GM11168 (cell line): ENCODE measurements around the gene SGCA.

Experiments used
- in situ Hi-C: fragments of 300-500 bp; cut with MboI; formaldehyde crosslinking; loops from one replicate; pipeline ENCODE4 v1.12.0; 2022; ENCODE audit warnings: low sequenced_read_pairs; ENCODE audit not compliant: unreplicated experiment

The SGCA gene

DNA sequence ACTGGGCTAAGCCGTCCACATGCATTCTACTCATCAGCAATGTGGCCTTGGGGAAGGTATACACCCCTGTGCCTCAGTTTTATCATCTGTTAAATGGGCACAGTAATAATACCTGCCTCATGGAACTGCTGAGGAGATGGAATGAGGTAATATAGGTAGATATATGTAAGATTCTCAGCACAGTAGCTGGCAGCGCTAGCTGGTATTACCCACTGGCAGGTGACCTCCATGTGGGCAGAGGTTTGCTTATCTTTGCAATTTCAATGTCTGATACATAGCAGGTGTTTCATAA lies 1.2 kb upstream of the SGCA start:
- in situ Hi-C loops: no loop called here

DNA sequence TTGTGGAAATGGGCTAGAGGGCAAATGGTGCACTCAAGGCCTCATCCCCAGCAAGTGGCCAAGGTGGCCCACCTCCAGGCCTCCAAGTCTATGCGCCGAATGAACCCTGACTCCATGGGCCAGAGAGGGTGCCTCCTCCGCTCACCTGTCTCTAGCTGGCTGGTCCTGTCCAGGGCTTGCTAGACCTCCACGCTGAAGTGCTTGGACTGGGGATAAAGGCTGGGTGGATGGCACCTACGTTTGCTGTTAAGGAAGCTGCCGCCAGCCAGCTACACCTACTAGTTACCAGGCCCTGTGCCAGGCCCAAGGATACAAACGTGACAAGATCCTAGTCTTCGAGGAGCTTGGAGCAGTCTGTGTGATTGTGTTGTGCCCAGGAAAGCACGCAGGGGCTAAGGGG lies 739 bp upstream of the SGCA start:
- in situ Hi-C loops: no loop called here

DNA sequence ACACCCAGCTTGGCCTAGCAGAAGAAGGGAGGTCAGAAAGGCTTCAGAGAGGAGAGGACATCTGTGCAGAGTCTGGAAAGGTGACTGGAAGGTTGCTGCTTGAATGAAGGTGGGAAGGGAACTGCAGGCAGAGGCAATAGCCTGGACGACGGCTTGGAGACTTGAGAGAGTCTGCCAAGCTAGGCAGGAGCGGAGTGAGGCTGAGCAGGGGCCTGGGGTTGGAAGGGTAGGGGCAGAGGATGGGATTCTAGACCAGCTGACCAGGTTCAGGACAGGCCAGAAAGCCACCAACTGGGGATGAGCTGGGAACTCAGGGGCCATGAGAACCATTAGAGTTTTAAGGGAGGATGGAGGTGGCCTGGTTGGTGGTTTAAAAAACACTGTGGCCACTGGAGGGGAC lies 339 bp upstream of the SGCA start:
- in situ Hi-C loops: no loop called here

DNA sequence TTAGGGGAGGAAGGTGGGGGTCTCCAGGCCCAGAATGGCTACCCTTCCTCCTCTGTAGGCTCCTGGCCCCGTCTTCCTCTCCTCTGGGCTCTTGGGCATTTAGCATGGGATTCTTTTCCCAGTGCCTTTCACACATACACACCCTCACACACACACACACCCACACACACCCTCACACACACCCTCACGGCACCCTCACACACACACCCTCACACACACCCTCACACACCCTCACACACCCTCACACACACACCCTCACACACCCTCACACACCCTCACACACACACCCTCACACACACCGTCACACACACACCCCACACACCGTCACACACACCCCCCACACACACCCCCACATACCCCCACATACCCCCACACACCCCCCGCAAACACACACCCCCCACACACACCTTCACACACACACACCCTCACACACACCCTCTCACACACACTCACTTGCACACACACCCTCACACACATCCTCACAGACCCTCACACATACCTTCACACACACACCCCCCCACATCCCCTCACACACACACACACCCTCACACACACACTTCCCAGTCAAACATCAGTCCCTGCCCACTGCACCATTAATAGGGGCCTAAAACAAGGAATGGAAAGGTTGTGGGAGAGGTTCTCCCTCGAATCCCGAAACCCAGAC lies 845 bp downstream of the SGCA start:
- in situ Hi-C loops: no loop called here

DNA sequence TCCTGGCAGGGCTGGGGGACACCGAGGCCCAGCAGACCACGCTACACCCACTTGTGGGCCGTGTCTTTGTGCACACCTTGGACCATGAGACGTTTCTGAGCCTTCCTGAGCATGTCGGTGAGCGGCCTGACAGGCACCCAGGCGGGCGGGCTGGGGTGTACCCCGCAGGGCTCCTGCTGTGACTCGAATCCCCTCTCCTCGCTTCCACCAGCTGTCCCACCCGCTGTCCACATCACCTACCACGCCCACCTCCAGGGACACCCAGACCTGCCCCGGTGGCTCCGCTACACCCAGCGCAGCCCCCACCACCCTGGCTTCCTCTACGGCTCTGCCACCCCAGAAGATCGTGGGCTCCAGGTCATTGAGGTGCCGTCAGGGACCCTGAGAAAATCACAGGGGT lies 1.6 kb downstream of the SGCA start:
- in situ Hi-C loops: no loop called here

DNA sequence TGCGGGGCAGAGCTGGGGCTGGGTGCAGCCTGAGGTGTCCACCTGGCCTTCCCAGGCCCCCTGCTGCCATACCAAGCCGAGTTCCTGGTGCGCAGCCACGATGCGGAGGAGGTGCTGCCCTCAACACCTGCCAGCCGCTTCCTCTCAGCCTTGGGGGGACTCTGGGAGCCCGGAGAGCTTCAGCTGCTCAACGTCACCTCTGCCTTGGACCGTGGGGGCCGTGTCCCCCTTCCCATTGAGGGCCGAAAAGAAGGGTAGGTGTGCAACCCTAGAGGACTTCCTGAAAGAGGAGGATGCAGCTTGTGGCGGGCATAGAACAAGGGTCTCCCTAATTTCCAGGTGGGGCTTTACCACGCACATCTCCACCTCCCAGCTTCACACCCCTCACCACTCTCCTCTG lies 2.5 kb downstream of the SGCA start:
- in situ Hi-C loops: no loop called here

DNA sequence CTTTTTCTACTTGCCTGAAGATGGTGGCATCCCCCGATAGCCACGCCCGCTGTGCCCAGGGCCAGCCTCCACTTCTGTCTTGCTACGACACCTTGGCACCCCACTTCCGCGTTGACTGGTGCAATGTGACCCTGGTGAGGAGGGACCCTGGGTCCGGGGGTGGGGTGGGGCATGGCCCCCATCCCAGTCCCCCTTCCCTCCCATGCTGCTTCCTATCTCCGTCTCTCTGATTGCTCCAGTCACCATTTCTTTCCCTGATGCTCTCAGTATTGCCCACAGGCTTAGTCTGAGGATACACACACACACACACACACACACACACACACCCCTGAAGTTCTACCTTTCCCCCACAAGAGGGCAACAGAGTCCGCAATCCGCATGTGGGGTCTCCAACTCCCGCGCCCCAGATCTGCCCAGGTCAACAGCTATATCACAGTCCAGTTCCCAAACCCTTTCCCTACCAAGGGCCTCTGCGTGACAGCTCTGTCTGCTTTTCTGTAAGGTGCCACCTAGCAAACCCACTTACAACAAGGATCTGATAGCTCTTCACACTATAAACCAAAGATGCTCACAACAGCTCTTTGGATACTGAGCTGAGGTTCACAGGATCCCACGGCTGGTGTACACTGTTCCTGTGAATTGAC lies 3.4 kb downstream of the SGCA start:
- in situ Hi-C loops: no loop called here

DNA sequence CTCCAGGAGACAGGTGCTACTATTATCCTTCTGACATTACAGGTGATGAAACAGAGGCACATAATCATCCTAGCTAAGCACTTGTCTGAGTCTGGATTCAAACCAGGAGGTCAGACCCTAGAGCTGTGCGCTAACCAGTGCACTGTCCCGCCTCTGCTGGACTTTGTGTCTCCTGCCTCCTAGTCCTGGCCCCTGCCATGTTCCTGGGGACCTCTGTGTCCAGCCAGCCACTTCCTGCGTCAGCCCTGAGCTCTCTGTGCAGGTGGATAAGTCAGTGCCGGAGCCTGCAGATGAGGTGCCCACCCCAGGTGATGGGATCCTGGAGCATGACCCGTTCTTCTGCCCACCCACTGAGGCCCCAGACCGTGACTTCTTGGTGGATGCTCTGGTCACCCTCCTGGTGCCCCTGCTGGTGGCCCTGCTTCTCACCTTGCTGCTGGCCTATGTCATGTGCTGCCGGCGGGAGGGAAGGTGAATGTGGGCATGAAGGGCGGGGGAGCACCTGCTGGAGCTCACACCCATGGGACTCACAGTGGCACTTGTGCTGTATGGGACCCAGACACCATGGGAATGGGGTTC lies 4.2 kb downstream of the SGCA start:
- in situ Hi-C loops: no loop called here

DNA sequence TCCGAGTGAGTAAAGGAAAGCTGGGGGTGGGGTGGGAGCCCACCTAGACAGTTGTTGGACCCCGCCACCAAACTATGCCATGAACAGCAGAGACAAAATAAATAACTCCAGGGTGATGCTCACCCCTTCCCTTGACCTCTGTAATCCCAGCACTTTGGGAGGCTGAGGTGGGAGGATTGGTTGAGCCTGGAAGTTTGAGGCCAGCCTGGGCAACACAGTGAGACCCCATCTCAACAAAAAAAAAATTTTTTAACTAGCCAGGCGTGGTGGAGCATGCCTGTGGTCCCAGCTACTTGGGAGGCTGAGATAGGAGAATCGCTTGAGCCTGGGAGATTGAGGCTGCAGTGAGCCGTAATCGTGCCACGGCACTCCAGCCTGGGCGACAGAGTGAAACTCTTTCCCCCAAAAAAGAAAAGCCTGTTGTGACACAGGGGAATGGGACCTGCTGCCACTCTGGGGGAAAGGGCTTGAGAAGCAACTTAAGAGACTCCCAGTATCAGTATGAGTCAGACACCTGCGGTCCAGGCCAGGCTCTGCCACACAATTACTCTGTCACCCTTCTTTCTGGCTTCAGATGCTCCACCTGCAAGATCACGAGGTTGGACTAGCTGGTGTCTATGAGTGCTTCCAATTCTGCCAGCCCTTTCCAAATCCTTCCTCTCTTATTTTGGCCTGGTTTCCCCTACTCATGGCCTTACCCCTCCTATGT lies 5.0 kb downstream of the SGCA start:
- in situ Hi-C loops: no loop called here

DNA sequence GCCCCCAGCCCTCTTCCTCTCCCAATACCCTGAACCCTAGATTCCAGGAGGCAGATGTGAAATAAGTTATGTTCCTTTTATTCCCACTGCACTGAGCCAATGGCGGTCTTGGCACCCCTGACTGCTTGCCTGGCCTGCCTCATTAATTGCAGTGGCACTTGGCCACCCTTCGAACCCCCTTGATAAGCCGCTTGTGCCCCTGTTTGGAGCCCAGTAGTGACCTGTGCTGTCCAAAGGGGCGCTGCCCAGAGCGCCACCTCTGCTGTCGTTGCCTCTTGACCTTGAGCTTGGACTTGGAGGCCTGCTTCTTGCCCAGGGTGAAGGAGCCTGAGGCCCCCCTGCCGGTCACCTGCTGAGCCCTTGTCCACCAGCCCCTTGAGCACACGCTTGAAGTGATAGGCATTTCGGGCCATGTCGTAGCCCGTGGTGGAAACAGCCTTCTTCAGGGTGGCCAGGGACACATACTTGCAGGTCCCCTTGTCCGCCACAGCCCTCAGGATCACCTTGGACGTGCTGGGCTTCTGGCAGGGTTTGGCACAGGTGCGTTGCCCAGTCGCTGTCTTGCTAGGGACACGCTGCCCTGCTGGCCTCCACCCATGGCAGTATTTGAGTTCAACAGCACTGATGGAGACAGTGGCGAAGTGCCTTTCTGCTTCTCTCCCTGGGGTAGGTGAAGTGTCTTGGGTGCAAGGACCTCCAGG lies 5.7 kb downstream of the SGCA start:
- in situ Hi-C loops: no loop called here

DNA sequence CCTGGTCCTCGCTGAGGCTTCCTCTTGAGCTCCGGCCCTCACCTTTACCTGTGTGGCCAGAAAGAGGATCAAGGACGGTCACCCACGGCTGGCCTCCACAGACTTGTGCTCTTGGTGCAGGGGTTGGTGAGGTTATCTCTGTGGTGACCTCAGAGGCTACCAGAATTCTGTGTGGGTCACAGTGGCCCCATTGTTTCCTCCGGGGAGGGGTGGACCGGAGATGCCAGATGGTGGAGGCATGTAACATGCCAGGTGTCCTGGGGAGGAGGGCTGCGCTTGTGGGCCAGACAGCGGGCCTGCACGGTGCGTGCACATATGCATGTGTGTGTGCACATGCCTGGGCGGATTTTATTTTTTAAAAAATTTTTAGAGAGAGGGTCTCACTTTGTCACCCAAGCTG lies 6.3 kb downstream of the SGCA start:
- in situ Hi-C loops: no loop called here

DNA sequence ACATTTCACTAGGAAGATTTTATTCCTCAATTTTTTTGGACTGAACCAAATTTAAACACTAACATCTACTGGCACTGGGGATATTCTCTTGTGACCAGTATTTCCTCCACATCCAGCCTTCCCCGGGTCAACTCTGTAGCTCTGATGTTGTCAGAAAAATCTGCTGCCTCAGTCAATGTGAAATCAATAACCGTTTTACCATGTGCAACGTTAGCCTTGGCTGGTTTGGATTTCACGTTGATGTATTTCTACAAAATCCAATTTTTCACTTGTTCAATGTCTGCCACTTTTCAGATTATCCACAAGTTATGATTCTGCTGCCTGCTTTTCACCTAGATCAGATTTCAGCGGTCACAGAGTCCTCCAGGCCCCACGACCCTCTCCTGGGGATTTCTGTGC lies 7.1 kb downstream of the SGCA start:
- in situ Hi-C loops: no loop called here

DNA sequence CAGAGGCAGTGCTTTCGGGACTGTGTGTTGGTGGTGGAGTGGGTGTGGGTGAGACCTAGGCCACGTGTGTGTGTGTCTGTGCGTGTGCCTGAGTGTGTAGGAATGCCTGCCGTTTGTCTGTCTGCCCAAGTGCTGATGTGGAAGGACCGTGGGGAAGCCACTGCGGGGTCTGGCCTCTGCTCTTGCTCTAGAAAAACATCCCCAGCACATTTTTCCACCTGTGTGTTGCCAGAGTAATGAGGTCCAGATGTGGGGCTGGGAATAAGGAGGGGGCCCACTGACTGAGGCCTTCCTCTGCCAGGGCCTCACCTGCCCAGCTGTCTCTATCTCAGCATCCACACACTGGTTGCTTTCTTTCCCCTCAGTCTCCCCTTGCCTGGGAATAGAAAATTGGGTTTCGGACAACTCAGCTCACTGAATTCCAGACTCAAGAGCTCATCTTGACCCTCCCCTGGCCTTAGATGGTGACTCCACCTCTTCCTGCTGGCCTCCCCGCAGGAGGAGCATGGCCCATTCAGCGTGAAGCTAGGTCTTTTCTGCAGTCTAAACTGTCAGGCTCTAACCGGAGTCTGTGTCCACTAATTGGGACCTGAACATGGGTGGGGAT lies 7.6 kb downstream of the SGCA start:
- in situ Hi-C loops: no loop called here

DNA sequence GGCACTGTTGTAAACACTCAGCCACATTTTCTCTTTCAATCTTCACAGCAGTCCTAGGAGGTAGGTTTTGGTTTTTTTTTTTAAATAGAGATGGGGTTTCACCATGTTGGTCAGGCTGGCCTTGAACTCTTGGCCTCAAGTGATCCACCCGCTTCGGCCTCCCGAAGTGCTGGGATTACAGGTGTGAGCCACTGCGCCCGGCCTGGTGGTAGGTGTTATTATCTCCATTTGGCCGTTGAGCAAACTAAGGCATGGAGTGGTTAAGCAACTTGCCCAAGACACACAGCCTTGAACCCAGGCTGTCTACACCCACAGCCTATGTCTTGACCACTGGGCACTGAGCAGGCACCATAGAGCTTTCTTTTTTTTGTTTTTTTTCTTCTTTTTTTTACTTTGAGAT lies 8.6 kb downstream of the SGCA start:
- in situ Hi-C loops: no loop called here

DNA sequence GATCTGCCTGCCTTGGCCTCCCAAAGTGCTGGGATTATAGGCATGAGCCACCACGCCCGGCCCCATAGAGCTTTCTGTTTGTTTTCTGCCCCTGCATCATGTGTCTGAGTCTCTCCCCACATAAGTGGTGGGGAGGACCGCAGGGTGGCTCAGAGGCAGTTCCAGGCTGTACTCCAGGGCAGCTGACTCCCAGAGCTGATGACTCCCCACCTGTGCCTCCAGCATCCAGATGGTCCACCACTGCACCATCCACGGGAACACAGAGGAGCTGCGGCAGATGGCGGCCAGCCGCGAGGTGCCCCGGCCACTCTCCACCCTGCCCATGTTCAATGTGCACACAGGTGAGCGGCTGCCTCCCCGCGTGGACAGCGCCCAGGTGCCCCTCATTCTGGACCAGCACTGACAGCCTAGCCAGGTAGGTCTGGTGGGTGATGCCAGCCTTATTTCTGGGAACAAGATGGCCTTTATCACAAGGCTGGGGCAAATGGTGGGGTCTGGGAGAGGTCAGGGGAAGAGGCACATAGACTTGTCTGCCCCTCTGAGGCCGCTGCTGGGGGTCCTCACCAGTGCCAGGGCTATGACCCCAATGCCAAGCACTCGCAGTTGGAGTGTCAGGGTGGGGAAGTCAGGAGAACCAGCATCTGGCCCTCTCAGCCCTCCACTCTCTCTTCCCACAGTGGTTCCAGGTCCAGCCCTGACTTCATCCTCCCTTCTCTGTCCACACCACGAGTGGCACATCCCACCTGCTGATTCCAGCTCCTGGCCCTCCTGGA lies 9.4 kb downstream of the SGCA start:
- in situ Hi-C loops: no loop called here

DNA sequence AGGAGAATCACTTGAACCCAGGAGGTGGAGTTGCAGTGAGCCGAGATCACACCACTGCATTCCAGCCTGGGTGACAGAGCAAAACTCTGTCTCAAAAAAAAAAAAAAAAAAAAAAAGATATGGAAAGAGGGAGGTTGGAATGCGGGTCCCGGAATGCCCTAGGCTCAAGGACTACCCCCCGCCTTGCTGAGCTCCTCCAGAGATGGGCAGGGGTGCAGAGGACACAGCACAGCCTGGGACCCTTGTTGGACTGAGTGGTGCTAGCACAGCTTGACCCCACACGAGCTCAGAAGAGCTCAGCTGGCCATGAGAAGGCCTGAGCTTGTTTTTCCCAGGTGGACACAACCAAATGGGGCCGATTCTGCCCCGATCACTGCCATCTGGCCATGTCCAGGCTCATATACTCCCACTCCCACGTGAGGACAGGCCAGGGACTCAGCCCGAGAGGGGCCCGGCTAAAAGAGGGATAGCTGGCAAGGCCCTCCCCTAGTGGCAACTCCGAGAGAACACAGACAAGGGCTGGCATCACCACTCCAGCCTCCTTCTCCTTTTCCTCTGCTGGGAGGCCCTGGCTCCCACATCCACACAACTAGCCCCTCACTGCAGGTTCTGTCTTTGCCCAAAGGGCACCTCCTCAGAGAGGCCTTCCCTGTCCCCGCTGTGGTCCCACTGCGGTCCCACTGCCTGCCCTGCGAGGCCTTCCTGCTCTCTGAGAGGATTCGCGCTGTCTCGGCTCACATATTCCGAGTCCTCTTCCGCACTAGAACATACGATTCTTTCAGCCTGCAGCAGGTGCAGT lies 11.0 kb downstream of the SGCA start:
- in situ Hi-C loops: no loop called here

DNA sequence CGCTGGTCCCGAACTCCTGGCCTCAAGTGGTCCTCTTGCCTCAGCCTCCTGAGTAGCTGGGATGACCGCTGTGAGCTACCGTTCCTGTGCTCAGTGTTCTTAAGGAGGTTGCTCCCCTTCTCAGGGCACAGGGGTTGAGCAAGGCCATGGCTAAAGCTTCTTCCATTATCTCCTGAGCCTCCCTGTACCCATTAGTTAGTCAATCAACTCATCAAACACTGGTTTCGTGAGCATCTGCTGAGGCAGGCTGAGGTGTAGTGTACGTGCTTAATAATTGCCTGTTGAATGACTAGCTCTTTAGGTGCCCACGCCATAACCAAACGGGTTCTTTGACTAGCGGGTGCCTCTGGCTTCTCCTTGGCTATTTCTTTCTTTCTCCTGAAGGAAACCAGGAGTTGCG lies 11.7 kb downstream of the SGCA start:
- in situ Hi-C loops: no loop called here

DNA sequence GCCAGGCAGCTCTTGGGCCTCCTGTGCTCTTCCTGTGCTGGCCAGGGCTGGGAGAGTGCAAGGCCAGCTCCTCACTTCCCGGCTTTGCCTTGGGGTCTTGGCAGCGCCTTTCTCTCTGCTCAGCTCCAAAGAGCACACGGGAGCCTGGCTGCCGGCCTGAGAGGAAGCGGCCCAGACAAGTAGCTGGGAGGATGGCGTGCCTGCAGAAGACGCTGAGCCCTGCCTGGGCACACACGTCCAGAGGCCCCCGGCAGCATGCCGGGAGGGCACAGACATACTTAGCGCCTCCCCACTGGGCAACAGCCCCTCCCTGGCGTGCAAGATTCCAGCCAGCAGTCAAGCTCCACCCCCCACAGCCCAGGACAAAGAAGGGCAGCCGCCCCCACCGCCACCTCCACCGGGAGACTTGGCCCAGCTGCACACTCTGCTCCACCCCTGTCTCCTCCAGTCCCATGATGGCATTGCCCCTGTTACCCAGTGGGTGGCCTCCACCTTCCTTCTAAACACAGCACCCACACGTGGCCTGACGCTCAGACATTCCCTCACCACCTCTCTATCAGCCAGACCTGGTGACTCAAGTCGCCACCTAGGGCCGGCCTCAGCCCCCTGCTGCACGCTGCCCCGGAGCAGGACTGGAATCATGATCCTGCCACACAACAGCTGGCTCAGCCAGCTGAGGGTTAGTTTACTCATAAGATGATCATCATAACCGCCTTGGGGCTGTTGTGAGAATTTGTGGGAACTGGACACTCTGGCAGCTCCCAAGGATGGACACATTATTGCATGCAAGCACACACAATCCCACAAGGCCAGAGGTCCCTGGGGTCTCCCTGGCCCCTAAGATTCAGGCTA lies 12.4 kb downstream of the SGCA start:
- in situ Hi-C loops: no loop called here
